ENCODE results near the gene USP48.
"Not testable (repeated sequence)": the region's sequence is repeated elsewhere in the genome, so short reads cannot be mapped to it uniquely, and the experiment has no call there.

The USP48 gene

DNA sequence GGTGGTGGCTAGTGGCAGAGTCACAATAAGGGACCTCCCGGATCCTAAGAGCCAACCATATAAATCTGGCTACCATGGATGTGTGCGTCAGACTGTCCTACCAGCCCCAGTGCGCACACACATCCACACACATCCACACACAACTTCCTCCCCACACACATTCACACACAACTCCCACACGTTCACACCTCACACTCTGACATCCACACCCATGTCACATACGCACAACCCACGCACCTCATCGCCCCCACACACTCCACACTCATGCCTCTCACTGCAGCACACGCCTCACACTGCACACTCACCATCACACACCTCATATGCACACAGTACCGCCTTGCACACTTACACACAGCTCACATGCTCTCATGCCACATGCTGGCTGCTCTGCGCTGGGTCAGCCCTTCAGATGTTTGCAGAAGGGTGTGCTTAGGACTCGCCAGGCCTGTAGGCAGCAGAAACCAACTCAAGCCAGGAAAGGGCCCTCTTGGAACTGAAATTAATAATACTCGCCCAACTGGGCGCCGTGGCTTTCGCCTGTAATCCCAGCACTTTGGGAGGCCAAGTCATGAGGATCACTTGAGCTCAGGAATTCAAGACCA lies 32.1 kb upstream of the USP48 start:
- DNase-seq (ENCODE audit: low read depth): no peak

DNA sequence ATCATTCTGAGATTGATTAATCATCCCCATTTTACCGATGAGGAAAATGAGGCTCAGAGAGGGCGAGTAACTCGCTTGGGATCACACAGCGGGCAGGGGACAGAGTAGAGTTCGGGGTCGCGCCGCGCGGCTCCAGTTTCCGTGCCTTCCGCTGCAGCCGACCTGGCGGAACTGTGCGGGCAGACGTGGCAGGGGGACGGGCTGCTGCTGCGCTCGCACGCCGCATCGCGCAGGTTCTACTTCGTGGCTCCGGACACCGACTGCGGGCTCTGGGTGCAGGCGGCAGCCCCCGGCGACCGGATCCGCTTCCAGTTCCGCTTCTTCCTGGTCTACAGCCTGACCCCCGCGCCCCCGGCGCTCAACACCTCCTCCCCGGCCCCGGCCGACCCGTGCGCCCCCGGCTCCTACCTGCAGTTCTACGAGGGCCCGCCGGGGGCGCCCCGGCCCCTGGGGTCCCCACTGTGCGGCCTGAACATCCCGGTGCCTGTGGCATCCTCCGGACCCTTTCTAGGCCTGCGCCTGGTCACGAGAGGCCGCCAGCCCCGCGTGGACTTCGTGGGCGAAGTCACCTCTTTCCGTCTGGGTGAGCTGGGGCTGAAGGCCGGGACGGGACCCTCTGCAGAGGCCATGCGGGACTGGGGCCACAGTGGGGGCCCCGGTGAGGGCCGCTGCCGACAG lies 31.4 kb upstream of the USP48 start:
- peak; percentile 22 for DNase-seq (ENCODE audit: low read depth)

DNA sequence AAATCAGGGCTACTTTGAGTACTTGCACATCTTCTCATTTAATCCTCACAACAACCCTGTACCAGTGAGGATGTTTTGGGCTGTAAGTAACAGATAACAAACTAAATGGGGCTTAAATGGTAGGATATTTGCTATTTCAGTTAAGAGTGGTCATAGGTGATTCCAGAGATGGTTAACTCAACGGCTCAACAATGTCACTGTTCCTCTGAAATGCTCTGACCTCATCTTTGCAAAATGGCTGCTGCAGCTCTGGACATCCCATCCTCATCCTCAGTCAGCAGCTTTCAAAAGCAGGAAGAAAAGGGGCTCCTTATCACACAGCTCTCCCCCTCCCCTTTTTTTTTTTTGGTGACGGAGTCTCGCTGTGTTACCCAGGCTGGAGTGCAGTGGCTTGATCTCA lies 30.6 kb upstream of the USP48 start:
- DNase-seq (ENCODE audit: low read depth): no peak

DNA sequence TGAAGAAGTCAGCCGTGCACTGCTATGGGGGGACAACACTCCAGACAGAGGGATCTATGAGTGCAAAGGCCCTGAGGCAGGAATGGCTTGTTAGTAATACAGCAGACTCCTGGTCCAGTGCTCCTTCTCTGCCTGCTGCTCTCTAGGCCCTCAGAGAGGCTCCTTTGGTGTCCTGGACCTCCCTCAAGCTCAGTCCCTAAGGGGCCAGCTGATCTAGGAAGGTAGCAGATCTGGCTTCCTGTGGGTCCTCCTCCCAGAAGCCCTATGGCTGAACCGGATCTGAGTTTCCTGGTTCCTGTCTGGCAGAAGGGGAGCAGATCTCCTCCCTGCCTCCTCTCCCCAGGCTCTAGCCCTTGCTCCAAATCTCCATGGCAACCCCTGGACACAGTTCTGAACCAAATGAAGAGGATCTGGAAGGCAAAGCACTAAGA lies 28.9 kb upstream of the USP48 start, which contains the start of gene LDLRAD2:
Gene LDLRAD2, plus strand, starts transcription at position 391 of the 431 bp plus-strand sequence. CDS start 187 bp downstream, outside the sequence.
- DNase-seq (ENCODE audit: low read depth): no peak

DNA sequence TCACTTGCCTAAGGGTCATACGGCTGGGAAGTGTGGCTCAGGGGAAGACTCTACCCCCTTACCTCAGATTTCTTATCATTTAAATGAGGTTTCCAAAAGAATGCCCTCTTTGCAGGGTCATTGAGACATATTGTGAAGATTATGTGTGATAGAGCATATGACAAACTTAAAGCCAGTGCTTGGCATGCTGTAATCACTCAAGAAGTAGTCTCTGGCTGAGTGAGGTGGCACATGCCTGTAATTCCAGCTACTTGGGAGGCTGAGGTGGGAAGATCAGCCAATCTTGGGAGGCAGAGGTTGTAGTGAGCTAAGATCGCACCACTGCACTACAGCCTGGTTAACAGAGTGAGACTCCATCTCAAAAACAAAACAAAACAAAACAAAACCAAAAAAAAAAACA lies 21.6 kb upstream of the USP48 start:
- DNase-seq (ENCODE audit: low read depth): no peak

DNA sequence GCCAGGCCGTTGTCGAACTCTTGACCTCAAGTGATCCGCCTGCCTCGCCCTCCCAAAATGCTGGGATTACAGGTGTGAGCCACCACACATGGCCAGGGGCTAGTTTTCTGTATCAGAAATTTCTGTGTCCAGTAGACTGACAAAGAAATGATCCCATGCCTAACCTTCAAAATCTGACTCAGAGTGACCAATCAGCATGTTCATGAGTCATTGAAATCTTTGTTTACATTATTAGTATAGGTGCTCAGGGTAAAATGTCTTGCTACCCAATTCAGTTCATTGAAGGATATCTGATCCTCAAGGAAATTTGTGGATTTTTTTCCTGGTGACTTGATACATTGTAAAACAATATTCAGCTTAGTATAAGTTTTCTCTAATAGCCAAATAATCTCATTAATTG lies 18.2 kb upstream of the USP48 start:
- no peak for DNase-seq (ENCODE audit: low read depth)

DNA sequence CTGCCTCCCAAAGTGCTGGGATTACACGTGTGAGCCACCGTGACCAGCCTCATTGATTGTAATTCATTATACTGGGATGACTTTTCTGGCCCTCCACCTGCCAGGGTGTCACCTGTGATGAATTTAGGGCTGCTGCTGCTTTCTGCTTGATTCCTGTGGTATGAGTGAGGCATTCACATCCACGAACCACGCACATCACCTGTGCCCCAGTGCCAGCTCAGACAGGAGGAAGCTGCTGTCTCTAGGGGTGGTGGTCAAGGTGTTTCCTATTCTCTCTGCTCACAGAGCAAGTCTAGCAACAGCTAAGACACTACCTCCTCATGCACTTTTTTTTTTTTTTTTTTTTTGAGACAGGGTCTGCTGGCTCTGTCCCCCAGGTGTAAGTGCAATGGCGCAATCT lies 16.8 kb upstream of the USP48 start:
- DNase-seq (ENCODE audit: low read depth): no peak

DNA sequence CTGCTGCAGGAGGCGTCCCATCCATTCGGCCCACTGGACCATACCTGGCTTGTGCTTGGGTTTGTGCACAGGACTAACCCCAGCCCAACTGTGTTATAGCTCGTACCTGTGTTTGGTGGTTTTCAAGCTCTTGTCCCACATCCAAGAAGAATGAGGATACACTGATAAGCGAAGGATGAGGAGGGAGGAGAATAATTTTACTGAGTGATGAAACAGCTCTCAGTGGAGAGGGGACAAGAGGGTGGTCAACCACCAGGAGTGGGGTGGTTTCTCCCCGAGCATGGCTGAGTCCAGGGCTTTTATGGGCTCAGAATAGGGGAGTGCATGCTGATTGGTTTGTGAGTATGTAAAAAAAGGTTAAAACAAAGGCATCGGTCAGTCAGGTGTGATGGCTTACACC lies 12.1 kb upstream of the USP48 start:
- no peak for DNase-seq (ENCODE audit: low read depth)

DNA sequence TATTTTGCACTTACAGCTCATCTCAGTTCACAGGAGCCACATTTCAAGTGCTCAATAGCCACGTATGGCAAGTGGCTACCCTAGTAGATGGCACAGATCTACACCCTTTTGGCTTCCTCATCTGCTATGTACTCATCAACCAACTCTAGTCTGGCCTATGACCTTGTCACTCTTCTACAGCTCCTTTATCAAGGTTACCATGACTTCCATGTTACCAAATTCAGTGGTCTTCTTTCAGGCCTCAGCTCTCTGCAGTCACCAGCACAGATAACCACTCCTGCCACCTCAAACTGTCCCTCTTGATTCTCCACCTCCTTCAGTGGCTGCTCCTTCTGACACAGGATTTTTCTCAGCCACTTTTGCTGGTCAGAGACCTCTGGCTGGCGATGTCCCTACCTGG lies 11.7 kb upstream of the USP48 start:
- no peak for DNase-seq (ENCODE audit: low read depth)

DNA sequence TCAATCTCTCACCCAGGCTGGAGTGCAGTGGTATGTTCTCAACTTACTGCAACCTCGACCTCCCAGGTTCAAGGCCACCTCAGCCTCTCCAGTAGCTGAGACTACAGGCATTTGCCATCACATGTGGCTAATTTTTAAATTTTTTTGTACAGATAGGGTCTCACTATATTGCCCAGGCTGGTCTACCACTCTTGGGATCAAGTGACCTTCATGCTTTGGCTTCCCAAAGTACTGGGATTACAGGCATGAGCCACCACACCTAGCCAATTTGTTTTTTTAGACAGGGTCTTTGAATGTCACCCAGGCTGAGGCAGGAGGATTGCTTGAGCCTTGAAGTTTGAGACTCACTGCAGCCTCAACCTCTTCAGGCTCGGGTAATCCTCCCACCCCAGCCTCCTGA lies 10.2 kb upstream of the USP48 start:
- no peak for DNase-seq (ENCODE audit: low read depth)

DNA sequence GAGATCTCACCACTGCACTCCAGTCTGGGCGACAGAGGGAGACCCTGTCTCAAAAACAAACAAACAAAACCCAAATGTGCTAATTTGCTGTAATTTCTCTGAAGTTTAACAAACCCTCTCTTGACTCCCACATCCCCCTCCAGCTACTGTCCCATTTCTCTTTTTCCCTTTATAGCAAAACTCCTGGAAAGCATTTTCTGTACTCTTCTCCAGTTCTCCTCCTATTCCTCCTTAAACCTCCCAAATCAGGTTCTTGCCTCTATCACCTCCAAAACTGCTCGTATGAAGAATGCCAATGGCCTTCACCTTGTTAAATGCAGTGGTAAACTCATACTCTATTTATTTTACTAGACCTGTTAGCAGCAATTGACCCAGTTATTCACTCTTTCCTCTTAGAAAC lies 3.7 kb upstream of the USP48 start:
- DNase-seq (ENCODE audit: low read depth): no peak

DNA sequence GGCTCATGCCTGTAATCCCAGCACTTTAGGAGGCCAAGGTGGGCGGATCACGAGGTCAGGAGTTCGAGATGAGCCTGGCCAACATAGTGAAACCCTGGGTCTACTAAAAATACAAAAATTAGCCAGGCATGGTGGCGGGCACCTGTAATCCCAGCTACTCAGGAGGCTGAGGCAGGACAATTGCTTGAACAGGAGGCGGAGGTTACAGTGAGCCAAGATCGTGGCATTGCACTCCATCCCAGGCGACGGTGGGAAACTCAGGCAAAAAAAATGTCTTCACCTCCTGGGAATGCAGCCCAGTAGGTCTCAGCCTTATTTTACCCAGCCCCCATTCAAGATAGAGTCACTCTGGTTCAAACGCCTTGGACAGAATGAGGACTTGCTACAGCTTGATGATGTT lies 2.8 kb upstream of the USP48 start:
- not testable (repeated sequence) for DNase-seq (ENCODE audit: low read depth)

DNA sequence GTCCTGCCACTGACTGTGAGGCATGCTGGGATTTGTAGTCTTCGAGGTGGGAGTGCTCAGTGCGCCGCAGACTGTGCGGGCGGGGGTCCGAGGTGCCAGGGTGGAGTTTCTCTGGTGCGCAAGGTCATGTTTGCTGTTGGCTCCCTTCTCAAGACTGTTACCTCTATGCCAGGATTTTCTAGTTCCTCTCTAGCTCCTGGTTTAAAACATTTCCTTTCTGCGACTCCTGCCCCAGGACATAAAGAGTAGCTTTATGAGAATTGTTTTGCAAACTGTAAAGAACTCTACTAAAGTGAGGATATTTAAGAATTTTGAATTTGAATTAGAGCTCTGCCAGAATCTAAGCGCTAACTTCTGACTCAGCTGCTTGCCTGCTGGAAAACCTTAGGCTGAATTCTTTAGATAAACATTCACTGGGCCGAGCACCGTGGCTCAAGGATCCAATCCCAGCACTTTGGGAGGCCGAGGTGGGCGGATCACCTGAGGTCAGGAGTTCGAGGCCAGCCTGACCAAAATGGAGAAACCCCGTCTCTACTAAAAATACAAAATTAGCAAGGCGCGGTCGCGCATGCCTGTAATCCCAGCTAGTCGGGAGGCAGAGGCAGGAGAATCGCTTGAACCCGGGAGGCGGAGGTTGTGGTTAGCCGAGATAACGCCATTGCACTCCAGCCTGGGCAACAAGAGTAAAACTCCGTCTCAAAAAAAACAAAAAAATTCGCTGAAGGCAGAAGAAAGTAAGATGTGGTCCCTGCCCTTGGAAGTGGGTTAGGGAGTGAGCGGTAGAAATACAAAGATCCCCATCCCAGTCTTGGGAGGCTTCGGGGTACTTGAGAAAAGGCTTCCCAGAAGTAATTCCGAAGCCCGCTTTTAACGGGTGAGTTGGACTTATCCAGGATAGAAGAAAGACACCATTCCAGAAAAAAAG lies 992 bp upstream of the USP48 start:
- no peak for DNase-seq (ENCODE audit: low read depth)

DNA sequence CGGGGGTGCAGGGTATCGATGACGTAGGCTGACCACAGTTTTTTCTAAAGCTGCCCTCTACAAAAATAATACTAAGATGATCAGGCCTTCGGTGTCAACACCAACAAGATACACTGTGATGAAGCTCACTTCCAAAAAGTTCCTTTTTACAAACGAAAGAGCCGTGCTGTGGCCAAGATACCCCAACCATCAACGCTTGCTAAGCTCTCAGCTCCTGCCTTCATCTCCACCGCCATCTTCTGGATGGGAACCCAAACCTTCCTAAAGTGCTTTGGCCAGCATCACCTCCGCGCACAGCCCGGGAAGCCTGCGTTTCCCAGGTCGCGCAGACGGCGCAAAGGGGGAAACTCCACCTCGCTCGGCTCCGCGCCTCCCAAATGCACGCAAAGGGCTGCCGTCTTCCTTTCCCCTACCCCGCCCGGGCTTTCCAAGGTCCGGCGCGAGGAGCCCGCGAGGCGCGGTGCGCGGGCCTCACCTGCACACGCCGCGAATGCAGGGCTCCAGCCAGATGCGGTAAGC lies 541 bp downstream of the USP48 start:
- DNase-seq (ENCODE audit: low read depth): peak; percentile 43

DNA sequence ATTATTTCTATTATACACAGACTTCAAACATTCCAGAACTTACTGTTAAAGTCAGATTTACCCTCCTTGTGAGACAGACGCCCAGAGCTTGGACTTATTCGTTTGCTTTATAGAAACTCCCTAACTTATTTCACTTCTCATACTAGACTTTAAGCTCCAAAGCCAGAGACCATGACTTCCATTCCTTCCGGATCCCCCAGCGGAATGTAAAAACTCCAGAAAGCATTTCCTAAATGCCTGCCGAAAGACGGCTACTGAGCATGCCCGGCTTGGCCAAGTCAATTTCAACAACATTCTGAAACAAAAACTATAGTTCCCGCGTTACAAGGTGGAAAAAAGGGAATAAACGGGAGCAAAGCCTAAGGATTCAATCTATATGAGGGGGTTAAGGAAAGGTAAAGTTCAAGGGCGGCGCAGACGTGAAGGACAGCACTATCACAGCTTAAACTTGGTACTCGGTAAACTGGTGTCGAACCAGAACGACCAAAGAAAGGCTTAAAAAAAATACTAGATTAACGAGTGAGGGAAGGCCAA lies 1.1 kb downstream of the USP48 start:
- no peak for DNase-seq (ENCODE audit: low read depth)

DNA sequence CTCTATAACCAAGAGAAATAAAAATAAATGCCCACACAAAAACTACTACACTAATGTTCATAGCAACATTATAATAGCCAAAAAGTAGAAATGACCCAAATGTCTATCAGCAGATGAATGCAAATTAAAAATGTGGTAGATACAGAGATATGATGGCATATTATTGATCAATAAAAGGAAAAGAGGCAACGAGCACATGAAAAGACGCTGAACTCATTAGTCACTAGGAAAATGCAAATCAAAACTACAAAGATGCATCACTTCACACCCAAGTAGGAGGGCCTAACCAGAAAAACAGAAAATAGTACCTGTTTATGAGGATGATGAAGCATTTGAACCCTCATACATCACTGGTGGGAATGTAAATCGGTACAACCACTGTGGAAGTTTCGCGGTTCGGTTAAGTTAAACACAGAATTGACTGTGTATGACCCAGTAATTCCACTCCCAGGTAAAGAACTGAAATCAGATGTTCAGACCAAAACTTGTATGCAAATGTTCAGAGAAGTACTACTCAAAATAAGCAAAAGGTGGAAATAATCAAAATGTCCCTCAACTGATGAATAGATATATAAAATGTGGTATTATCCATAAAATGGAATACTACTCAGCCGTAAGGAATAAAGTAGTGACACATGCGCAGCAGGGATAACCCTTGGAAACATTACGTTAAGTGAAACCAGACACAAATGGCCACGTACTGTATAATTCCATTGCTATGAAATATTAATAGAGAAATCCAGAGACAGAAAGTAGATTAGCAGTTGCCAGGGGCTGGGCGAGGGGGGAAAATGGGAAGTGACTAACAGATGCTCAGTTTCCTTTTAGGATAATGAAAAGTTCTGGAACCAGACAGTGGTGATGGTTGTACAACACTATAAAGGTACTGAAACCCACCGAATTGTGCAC lies 3.1 kb downstream of the USP48 start:
- DNase-seq (ENCODE audit: low read depth): peak; percentile 23

DNA sequence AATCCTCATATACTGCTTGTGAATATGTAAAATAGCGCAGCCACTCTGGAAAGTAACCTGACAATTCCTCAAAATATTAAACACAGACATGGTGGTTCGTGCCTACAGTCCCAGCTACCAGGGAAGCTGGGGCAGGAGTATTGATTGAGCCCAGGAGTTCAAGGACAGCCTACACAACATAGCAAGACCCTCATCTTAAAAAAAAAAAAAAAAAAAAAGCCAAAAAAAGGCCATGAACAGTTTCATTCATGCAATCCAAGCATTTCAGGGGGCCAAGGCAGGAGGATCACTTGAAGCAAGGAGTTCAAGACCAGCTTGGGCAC lies 4.6 kb downstream of the USP48 start:
- DNase-seq (ENCODE audit: low read depth): no peak

DNA sequence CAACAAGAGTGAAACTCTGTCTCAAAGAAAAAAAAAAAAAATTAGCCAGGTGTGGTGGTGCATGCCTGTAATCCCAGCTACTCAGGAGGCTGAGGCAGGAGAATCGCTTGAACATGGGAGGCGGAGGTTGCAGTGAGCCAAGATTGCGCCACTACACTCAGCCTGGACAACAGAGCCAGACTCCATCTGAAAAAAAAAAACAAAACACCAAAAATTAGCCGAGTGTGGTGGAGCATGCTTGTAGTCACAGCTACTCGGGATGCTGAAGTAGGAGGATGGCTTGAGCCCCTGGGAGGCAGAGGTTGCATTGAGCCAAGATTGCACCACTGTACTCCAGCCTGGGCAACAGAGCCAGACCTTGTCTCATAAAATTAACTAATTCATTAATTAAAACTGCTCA lies 6.0 kb downstream of the USP48 start:
- not testable (repeated sequence) for DNase-seq (ENCODE audit: low read depth)

DNA sequence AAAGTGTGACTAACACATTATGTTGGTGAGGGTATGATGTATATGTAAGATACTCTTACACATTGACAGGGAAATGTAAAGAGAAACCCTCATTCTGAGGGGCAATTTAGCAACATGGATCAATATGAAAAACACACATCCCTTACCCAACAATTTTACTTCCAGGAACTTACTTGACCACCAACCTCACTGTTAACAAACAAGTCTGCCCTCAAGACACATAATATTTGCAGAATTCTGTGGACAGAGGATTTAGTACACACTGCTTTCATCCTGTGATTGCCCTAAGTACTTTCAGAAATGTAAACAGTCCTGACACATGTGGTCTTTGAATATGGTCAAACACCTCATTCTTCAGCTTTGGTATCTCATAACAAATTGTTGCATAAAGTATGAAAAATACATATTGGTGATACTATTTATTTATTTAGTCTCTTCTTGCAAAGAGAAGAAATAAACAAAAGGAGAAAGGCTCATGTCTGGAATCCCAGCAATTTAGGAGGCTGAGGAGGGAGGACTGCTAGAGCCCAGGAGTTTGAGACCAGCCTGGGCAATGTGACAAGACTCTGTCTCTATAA lies 6.9 kb downstream of the USP48 start:
- no peak for DNase-seq (ENCODE audit: low read depth)

DNA sequence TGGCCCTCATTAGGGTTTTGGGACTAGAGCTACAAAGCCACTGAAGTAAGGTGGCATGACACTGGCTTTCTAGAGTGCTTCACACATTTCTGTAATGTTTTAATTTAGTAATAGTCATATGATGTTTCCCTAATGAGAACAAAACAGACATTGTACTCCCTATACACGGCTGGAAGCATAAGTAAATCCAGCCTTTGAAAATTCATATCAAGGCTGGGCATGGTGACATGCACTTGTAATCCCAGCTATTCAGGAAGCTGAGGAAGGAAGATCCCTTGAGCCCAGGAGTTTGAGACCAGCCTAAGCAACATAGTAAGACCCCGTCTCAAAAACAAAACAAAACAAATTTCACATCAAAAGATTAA lies 7.4 kb downstream of the USP48 start:
- DNase-seq (ENCODE audit: low read depth): no peak

DNA sequence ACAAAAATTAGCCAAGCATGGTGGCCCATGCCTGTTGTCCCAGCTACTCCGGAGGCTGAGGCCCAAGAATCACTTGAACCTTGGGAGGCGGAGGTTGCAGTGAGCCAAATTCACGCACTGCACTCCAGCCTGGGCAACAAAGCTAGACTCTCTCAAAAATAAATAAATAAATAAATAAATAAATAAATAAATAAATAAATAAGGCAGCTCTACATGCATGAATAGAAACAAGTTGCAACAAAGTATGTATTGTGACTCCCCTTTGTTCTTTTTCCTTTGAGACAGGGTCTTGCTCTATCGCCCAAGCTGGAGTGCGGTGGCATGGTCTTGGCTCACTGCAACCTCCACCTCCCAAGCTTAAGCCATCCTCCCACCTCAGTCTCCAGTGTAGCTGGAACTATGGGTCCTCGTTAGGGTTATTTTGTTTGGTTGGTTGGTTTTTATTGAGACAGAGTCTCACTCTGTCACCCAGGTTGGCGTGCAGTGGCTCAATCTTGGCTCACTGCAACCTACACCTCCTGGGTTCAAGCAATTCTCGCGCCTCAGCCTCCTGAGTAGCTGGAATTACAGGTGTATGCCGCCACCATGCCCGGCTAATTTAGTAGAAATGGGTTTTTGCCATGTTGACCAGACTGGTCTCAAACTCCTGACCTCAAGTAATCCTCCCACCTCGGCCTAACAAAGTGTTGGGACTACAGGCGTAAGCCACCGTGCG lies 8.0 kb downstream of the USP48 start:
- no peak for DNase-seq (ENCODE audit: low read depth)

Measured in activated T-cell treated with anti-CD3 and anti-CD28 coated beads for 48 hours (primary cell).